ENCODE data around the gene PKDREJ. TPM values are rescaled to one million over a fixed set of nuclear protein-coding genes. Genes with fewer than 3 reads are reported as not detected.

Gene PKDREJ
- total RNA-seq, 1 donor from 2014 or later, result not detected

GRCh38 chr22:46290843-46291785, 28.0 kb upstream of the PKDREJ start:
- DNase-seq (no peak), ATAC-seq (no peak)
- no peaks in the 10 kb centered on the region for H3K9me3 ChIP-seq
- intact Hi-C loops (cut with DNase I), result no loop called here
- no peak overlapping the region for H3K27ac ChIP-seq
- H3K4me3 ChIP-seq, result no peak overlapping the region
- peaks cover 25% of the 10 kb centered on the region for H3K36me3 ChIP-seq
- no peak for TF ChIP-seq CTCF (IDR thresholded peaks at IDR 0.05)
- no peaks in the 10 kb centered on the region for H3K27me3 ChIP-seq
- H3K4me1 ChIP-seq, result peaks cover 18% of the 10 kb centered on the region

GRCh38 chr22:46290121-46290842, 27.1 kb upstream of the PKDREJ start:
- peaks cover 12% of the 10 kb centered on the region for H3K4me1 ChIP-seq
- no peaks in the 10 kb centered on the region for H3K27me3 ChIP-seq
- no peaks in the 10 kb centered on the region for H3K9me3 ChIP-seq
- ATAC-seq (no peak), DNase-seq (no peak)
- peaks cover 30% of the 10 kb centered on the region for H3K36me3 ChIP-seq
- TF ChIP-seq CTCF (IDR thresholded peaks at IDR 0.05), result no peak
- intact Hi-C loops (cut with DNase I), result no loop called here
- H3K4me3 ChIP-seq, result no peak overlapping the region
- no peak overlapping the region for H3K27ac ChIP-seq

GRCh38 chr22:46289244-46289891, 26.2 kb upstream of the PKDREJ start:
- Histone ChIP-seq H3K36me3 (peaks cover 39% of the 10 kb centered on the region), H3K4me3 (no peak overlapping the region), H3K9me3 (no peaks in the 10 kb centered on the region), H3K4me1 (peaks cover 12% of the 10 kb centered on the region), H3K27ac (no peak overlapping the region), H3K27me3 (no peaks in the 10 kb centered on the region)
- DNase-seq, result no peak
- intact Hi-C loops (cut with DNase I), result no loop called here
- no peak for ATAC-seq
- no peak for TF ChIP-seq CTCF (IDR thresholded peaks at IDR 0.05)

DNA sequence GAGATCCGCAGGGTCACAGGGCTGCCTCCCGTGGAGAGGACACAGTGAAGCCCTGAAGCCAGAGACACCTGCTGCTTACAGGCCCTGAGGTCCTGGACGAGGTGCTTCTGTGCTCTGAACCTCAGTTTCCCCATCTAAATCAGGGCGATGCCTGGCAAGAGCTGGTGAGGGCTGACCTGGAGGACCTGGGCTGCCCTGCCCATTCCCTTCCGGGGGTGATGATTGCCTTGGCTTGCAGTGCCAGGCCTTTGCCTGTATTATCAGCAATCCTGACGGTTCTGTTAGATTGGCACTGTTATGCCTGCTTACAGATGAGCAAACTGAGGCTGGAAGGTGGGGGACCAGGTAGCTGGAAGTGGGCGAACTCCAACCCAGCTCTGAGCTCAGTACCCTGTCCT, 25.7 kb upstream of the PKDREJ start:
- no peaks in the 10 kb centered on the region for H3K9me3 ChIP-seq
- ATAC-seq, result no peak
- no peak for DNase-seq
- H3K27ac ChIP-seq, result peak overlapping the region; percentile 70
- no peaks in the 10 kb centered on the region for H3K27me3 ChIP-seq
- H3K4me1 ChIP-seq, result peaks cover 12% of the 10 kb centered on the region
- intact Hi-C loops (cut with DNase I), result no loop called here
- peaks cover 44% of the 10 kb centered on the region for H3K36me3 ChIP-seq
- H3K4me3 ChIP-seq, result peak overlapping the region; percentile 42
- TF ChIP-seq CTCF (IDR thresholded peaks at IDR 0.05), result no peak

GRCh38 chr22:46287873-46288751, 25.0 kb upstream of the PKDREJ start:
- peak; percentile 76 for DNase-seq
- H3K36me3 ChIP-seq, result peaks cover 48% of the 10 kb centered on the region
- peak; percentile 72 for ATAC-seq
- H3K27me3 ChIP-seq, result no peaks in the 10 kb centered on the region
- peak overlapping the region; percentile 70 for H3K27ac ChIP-seq
- no peaks in the 10 kb centered on the region for H3K9me3 ChIP-seq
- H3K4me1 ChIP-seq, result peaks cover 12% of the 10 kb centered on the region
- intact Hi-C loops (cut with DNase I), result no loop called here
- peak overlapping the region; percentile 42 for H3K4me3 ChIP-seq
- no peak for TF ChIP-seq CTCF (IDR thresholded peaks at IDR 0.05)
